Suprapubic skin (tissue), 4 donors: ENCODE data around the gene NKAP. TPM values are rescaled to one million over a fixed set of nuclear protein-coding genes. Genes with fewer than 3 reads are reported as not detected.
A peak's percentile ranks its signal among the peaks of the same experiment; 100 is the strongest.

Source experiments
- DNase-seq, 2 donors: peaks; one replicate each; pipeline ENCODE4 v3.0.0-alpha.2; 2019; ENCODE audit warnings: low spot score in 2 of 2
- H3K27ac ChIP-seq: fragments of 200-600 bp; sonication (generic); one replicate; pipeline ENCODE4 v1.5.1; 2019
- H3K27me3 ChIP-seq: fragments of 200-600 bp; sonication (generic); one replicate; pipeline ENCODE4 v1.5.1; 2019
- H3K36me3 ChIP-seq: fragments of 200-600 bp; sonication (generic); one replicate; pipeline ENCODE4 v1.5.1; 2019
- H3K4me1 ChIP-seq: fragments of 200-600 bp; sonication (generic); one replicate; pipeline ENCODE4 v1.5.1; 2019
- H3K4me3 ChIP-seq: fragments of 200-600 bp; sonication (generic); one replicate; pipeline ENCODE4 v1.5.1; 2019; ENCODE audit warnings: mild to moderate bottlenecking
- H3K9me3 ChIP-seq: fragments of 200-600 bp; sonication (generic); one replicate; pipeline ENCODE4 v1.5.1; 2019
- CTCF ChIP-seq, 2 donors: fragments of 200-600 bp in 1 of 2; fragments of 450-650 bp in 1 of 2; sonication (generic) in 1 of 2; IDR thresholded peaks; one replicate each; pipeline ENCODE4 v1.5.1; 2016 to 2019; ENCODE audit warnings: antibody characterized with exemption in 2 of 2, mild to moderate bottlenecking in 1 of 2, moderate library complexity in 1 of 2
- EP300 ChIP-seq: sonication (generic); formaldehyde crosslinking; IDR thresholded peaks from one replicate; pipeline ENCODE4 v1.6.1; 2017; ENCODE audit warnings: antibody characterized with exemption
- POLR2A ChIP-seq, 2 donors: fragments of 450-650 bp; IDR thresholded peaks; one replicate each; pipeline ENCODE4 v1.6.1; 2017; ENCODE audit warnings: antibody characterized with exemption in 2 of 2, mild to moderate bottlenecking in 2 of 2, moderate library complexity in 2 of 2
- POLR2AphosphoS5 ChIP-seq, 3 donors: sonication (generic); formaldehyde crosslinking; IDR thresholded peaks; one replicate each; pipeline ENCODE4 v1.6.1; 2017; ENCODE audit warnings: antibody characterized with exemption in 3 of 3
- WGBS: methylation state at CpG from one replicate; pipeline ENCODE4 v1.1.5; 2018; 5-methylcytosine and 5-hydroxymethylcytosine counted together
- total RNA-seq, 4 donors: library from RNA; depleted of rRNA; stranded (reverse); fragments of >200 nt; gene quantifications; one replicate each; pipeline ENCODE4 v1.1.0, GENCODE V29; 2016

The NKAP gene
- 10 to 100 TPM in 1 of 4 donors, 1 to 10 TPM in 3; 4.0 to 11.7 (median 6.5) TPM for total RNA-seq

GRCh38 chrX:119943185-119943988, at the start of gene NKAP:
Gene NKAP, minus strand, starts transcription at chrX:119943751. Its CDS starts 146 bp downstream, at chrX:119943605.
- peak; percentile 86 to 87 for DNase-seq
- Histone ChIP-seq H3K27ac (peak within 1 kb of the TSS; percentile 95), H3K27me3 (no peaks in the 10 kb centered on the region), H3K9me3 (no peaks in the 10 kb centered on the region), H3K4me1 (peaks cover 13% of the 10 kb centered on the region), H3K4me3 (peak within 1 kb of the TSS; percentile 73), H3K36me3 (no peaks in the 10 kb centered on the region)
- TF ChIP-seq POLR2A (IDR thresholded peaks at IDR 0.05) (peak in 1 of 2 donors; percentile 14), POLR2AphosphoS5 (IDR thresholded peaks at IDR 0.05) (peak in 1 of 3 donors; percentile 42), CTCF (IDR thresholded peaks at IDR 0.05) (no peak)
- 53% methylated on average over 18 of the region's 59 CpGs for WGBS

- no peak overlapping the region for H3K27ac ChIP-seq
- H3K27me3 ChIP-seq = peaks cover 78% of the 10 kb centered on the region
- no peaks in the 10 kb centered on the region for H3K36me3 ChIP-seq
- no peak for DNase-seq
- no peaks in the 10 kb centered on the region for H3K9me3 ChIP-seq
- TF ChIP-seq POLR2AphosphoS5 (IDR thresholded peaks at IDR 0.05) (no peak), CTCF (IDR thresholded peaks at IDR 0.05) (no peak), POLR2A (IDR thresholded peaks at IDR 0.05) (no peak)
- H3K4me1 ChIP-seq = peaks cover 14% of the 10 kb centered on the region
- H3K4me3 ChIP-seq = peak overlapping the region; percentile 41
- WGBS = 28% methylated on average over 48 of the region's 48 CpGs
These were observed 47.6 kb upstream of the NKAP start for GRCh38 chrX:119991005-119991787.

DNA sequence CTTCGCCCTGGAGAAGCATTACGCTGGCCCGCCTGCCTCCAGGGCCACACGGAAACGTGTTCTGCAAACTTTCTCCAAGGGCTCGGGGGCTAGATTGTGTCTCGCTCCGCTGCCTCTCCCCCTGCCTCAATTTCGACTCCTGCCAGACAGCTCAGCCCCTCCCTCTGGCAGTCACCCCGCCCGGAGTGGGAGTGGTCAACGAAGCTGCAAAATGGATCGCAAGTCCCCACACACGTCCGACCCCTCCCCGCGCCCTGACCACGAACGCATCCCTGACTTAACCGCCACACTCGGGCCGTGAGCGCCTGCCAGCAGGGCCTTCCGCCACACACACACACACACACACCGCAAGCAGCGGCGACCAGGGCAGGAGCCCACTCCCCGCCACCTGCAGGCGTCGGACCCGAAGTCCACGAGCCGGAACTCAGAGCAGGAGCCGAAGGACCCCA, 47.0 kb upstream of the NKAP start:
- Histone ChIP-seq H3K9me3 (no peaks in the 10 kb centered on the region), H3K27ac (no peak overlapping the region), H3K4me1 (peaks cover 14% of the 10 kb centered on the region), H3K36me3 (no peaks in the 10 kb centered on the region), H3K27me3 (peaks cover 72% of the 10 kb centered on the region), H3K4me3 (peak overlapping the region; percentile 41)
- TF ChIP-seq POLR2AphosphoS5 (IDR thresholded peaks at IDR 0.05) (no peak), CTCF (IDR thresholded peaks at IDR 0.05) (no peak), EP300 (no peak), POLR2A (IDR thresholded peaks at IDR 0.05) (no peak)
- 30% methylated on average over 11 of the region's 34 CpGs for WGBS
- no peak for DNase-seq

DNA sequence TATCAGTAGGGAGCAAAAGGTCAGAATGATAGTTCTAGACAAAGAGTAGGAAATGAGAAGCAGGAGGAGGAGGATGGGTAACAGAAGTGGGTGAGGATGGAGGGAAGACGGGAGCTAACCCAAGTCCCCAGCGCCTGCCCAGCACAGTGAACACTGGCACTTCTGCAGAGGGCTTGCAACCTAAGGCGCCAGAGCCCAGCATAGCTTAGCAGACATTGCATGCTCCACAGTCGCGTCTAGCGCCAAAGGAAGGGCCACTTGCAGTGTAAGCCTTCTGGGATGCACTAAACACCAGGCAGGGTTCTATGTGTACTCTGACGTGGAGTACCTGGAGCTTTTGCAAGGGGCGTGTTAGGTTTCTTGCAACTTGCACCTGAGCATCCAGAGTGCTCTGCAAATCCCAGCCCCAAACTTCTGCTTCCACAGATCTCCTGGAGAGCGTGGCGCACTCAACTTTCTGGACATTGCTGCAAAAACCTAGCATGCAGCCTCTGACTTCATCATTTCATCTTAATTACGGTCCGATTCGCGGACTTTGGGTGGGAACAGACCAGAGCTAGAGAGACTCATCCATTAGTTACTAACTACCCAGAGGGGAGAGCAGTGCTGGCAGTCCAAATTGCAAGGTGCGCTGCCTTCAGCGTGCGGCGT, 46.5 kb upstream of the NKAP start:
- Histone ChIP-seq H3K27me3 (peaks cover 66% of the 10 kb centered on the region), H3K9me3 (no peaks in the 10 kb centered on the region), H3K27ac (no peak overlapping the region), H3K4me3 (peak overlapping the region; percentile 41), H3K4me1 (peaks cover 14% of the 10 kb centered on the region), H3K36me3 (no peaks in the 10 kb centered on the region)
- 26% methylated on average over 17 of the region's 18 CpGs for WGBS
- TF ChIP-seq EP300 (no peak), CTCF (IDR thresholded peaks at IDR 0.05) (no peak), POLR2AphosphoS5 (IDR thresholded peaks at IDR 0.05) (no peak), POLR2A (IDR thresholded peaks at IDR 0.05) (no peak)
- DNase-seq = no peak
